Fibroblast of lung (primary cell): ENCODE data around the gene ZNF775. TPM values are rescaled to one million over a fixed set of nuclear protein-coding genes. Genes with fewer than 3 reads are reported as not detected.

Source experiments
- DNase-seq, 2 donors: peaks; one replicate each; pipeline versions ENCODE4 v3.0.0 to v3.0.0-alpha.2; 2010; ENCODE audit warnings: low read depth in 2 of 2
- H2AFZ ChIP-seq: 2 replicates; pipeline ENCODE4 v1.5.1; 2012; ENCODE audit warnings: low read length, control low read depth, inconsistent platforms
- H3K27ac ChIP-seq: 2 replicates; pipeline ENCODE4 v1.5.1; 2011; ENCODE audit warnings: low read length, control low read depth; ENCODE audit not compliant: insufficient read depth
- H3K27me3 ChIP-seq: 2 replicates; pipeline ENCODE4 v1.5.1; 2011; ENCODE audit warnings: mild to moderate bottlenecking, low read length; ENCODE audit not compliant: control insufficient read depth, insufficient read depth
- H3K36me3 ChIP-seq: 2 replicates; pipeline ENCODE4 v1.5.1; 2011; ENCODE audit warnings: low read length; ENCODE audit not compliant: control insufficient read depth, insufficient read depth
- H3K4me1 ChIP-seq: 2 replicates; pipeline ENCODE4 v1.5.1; 2011; ENCODE audit warnings: low read length; ENCODE audit not compliant: control insufficient read depth, insufficient read depth; ENCODE audit errors: extremely low read depth
- H3K4me2 ChIP-seq: 2 replicates; pipeline ENCODE4 v1.5.1; 2011; ENCODE audit warnings: low read length, control low read depth; ENCODE audit not compliant: insufficient read depth; ENCODE audit errors: extremely low read depth
- H3K4me3 ChIP-seq, 4 experiments: fragments of 200-600 bp in 1 of 4; sonication (generic) in 1 of 4; replicated peaks in 1 of 4; 2 replicates each; pipeline ENCODE4 v1.5.1; 2011 to 2016; ENCODE audit warnings: low read length in 4 of 4, low read depth in 3 of 4, mild to moderate bottlenecking in 3 of 4, control low read depth in 2 of 4, inconsistent platforms in 1 of 4, mixed read lengths in 1 of 4; ENCODE audit not compliant: insufficient read depth in 1 of 4; ENCODE audit errors: control extremely low read depth in 1 of 4
- H3K79me2 ChIP-seq: 2 replicates; pipeline ENCODE4 v1.5.1; 2012; ENCODE audit warnings: mild to moderate bottlenecking, low read length, inconsistent platforms; ENCODE audit not compliant: control insufficient read depth, insufficient read depth
- H3K9ac ChIP-seq: 2 replicates; pipeline ENCODE4 v1.5.1; 2011; ENCODE audit warnings: mild to moderate bottlenecking, low read length, control low read depth; ENCODE audit not compliant: insufficient read depth
- H3K9me3 ChIP-seq: 2 replicates; pipeline ENCODE4 v1.5.1; 2012; ENCODE audit warnings: low read depth, low read length; ENCODE audit not compliant: control insufficient read depth, insufficient read depth
- H4K20me1 ChIP-seq: 2 replicates; pipeline ENCODE4 v1.5.1; 2011; ENCODE audit warnings: low read length; ENCODE audit not compliant: control insufficient read depth, insufficient read depth; ENCODE audit errors: extremely low read depth
- EZH2 ChIP-seq: IDR thresholded peaks from 2 replicates; pipeline ENCODE4 v1.5.1; 2012; ENCODE audit warnings: low read length, control low read depth, mild to moderate bottlenecking; ENCODE audit errors: missing control alignments
- polyA plus RNA-seq, 2 donors: library from polyadenylated mRNA; depleted of rRNA in 1 of 2; stranded (reverse) in 1 of 2; unstranded in 1 of 2; fragments of >200 nt; gene quantifications; 2 replicates each; pipeline ENCODE4 v1.2.1, GENCODE V29; 2011 to 2012; ENCODE audit warnings: missing spikeins in 1 of 2
- total RNA-seq: library from RNA; depleted of rRNA; stranded (reverse); fragments of >200 nt; gene quantifications from 2 replicates; pipeline ENCODE4 v1.2.1, GENCODE V29; 2014
- TF ChIP-seq, protein P1 (sequence below), 2 donors: IDR thresholded peaks in 1 of 2; conservative IDR thresholded peaks in 1 of 2; 1 replicate in 1 of 2; 2 replicates in 1 of 2; pipeline ENCODE4 v1.5.1; 2011 to 2012; ENCODE audit warnings: low read length in 2 of 2, control low read depth in 1 of 2, inconsistent platforms in 1 of 2, low read depth in 1 of 2, mild to moderate bottlenecking in 1 of 2

The ZNF775 gene
- total and polyA plus RNA-seq, 2 donors (not counting 1 experiment from before 2014, with no cell fraction given), result 1.2 to 9.6 TPM

DNA sequence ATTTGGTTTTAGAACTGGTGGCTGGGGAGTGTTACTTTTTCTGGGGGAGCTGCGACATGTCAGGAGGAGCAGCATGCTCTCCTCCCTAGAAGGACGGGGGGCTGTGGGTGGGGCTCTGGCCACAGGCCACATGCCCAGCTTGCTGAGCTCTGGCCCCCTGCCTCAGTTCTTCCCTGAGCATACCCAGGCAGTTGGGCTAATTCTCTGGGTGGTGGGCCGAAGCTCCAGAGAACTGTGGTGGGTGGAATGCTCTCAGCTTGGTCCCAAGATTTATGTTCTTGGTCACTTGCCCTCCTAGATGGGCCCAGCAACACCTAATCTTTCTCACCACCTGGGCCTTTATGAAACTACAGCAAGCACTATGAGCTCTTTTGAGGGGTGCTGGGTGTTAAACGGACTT is 5.1 kb upstream of the ZNF775 start:
- Histone ChIP-seq H3K9ac (no peak overlapping the region), H3K36me3 (peaks cover 19% of the 10 kb centered on the region), H3K79me2 (peaks cover 38% of the 10 kb centered on the region), H3K9me3 (no peaks in the 10 kb centered on the region), H3K4me2 (no peak overlapping the region), H2AFZ (no peak overlapping the region), H4K20me1 (no peaks in the 10 kb centered on the region), H3K27ac (no peak overlapping the region), H3K4me3 (no peak overlapping the region), H3K27me3 (no peaks in the 10 kb centered on the region), H3K4me1 (peaks cover 10% of the 10 kb centered on the region)
- DNase-seq, result no peak
- no peak for TF ChIP-seq EZH2
- TF ChIP-seq, protein P1, sequence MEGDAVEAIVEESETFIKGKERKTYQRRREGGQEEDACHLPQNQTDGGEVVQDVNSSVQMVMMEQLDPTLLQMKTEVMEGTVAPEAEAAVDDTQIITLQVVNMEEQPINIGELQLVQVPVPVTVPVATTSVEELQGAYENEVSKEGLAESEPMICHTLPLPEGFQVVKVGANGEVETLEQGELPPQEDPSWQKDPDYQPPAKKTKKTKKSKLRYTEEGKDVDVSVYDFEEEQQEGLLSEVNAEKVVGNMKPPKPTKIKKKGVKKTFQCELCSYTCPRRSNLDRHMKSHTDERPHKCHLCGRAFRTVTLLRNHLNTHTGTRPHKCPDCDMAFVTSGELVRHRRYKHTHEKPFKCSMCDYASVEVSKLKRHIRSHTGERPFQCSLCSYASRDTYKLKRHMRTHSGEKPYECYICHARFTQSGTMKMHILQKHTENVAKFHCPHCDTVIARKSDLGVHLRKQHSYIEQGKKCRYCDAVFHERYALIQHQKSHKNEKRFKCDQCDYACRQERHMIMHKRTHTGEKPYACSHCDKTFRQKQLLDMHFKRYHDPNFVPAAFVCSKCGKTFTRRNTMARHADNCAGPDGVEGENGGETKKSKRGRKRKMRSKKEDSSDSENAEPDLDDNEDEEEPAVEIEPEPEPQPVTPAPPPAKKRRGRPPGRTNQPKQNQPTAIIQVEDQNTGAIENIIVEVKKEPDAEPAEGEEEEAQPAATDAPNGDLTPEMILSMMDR (conservative IDR thresholded peaks at IDR 0.05 in 1 of 2, IDR thresholded peaks at IDR 0.05 in 1 of 2; ENCODE audit: low read depth in 1 of 2, low read length in 2 of 2), result no peak

DNA sequence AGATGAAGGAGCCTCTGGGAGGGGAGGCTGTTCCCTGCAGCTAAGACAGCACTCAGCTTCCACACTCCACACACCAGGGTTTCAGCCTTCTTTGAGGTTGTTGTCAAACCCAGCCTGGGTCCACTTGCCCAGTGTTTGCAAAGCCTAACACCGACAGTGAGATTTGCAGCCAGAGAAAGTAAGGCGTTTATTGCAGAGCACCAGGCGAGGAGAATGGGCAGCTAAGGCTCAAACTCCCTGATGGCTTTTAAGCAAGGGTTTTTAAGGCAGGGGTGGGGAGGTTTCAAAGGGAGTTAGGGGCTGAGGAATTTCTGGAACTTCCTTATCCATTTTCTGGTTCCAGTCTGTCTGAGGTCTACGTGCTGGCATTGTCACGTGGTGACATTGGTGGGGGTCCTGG is 4.7 kb upstream of the ZNF775 start:
- H2AFZ ChIP-seq, result no peak overlapping the region
- TF ChIP-seq, protein P1 (conservative IDR thresholded peaks at IDR 0.05 in 1 of 2, IDR thresholded peaks at IDR 0.05 in 1 of 2; ENCODE audit: low read depth in 1 of 2, low read length in 2 of 2), result no peak
- TF ChIP-seq EZH2, result no peak
- DNase-seq, result no peak
- H3K9ac ChIP-seq, result no peak overlapping the region
- H3K27ac ChIP-seq, result no peak overlapping the region
- no peaks in the 10 kb centered on the region for H3K9me3 ChIP-seq
- no peaks in the 10 kb centered on the region for H3K27me3 ChIP-seq
- H3K4me1 ChIP-seq, result peaks cover 10% of the 10 kb centered on the region
- no peak overlapping the region for H3K4me2 ChIP-seq
- peaks cover 19% of the 10 kb centered on the region for H3K36me3 ChIP-seq
- H4K20me1 ChIP-seq, result no peaks in the 10 kb centered on the region
- H3K79me2 ChIP-seq, result peaks cover 33% of the 10 kb centered on the region
- H3K4me3 ChIP-seq, result no peak overlapping the region

GRCh38 chr7:150375662-150376521 is 3.2 kb upstream of the ZNF775 start:
- no peak for TF ChIP-seq EZH2
- TF ChIP-seq, protein P1 (conservative IDR thresholded peaks at IDR 0.05 in 1 of 2, IDR thresholded peaks at IDR 0.05 in 1 of 2; ENCODE audit: low read depth in 1 of 2, low read length in 2 of 2), result no peak
- Histone ChIP-seq H3K9ac (no peak overlapping the region), H3K4me3 (no peak overlapping the region), H2AFZ (no peak overlapping the region), H3K4me1 (peaks cover 8% of the 10 kb centered on the region), H3K9me3 (no peaks in the 10 kb centered on the region), H3K36me3 (peaks cover 19% of the 10 kb centered on the region), H3K27ac (no peak overlapping the region), H3K4me2 (no peak overlapping the region), H3K79me2 (peaks cover 22% of the 10 kb centered on the region), H4K20me1 (no peaks in the 10 kb centered on the region), H3K27me3 (no peaks in the 10 kb centered on the region)
- no peak for DNase-seq
